K562 (cell line): ENCODE data around the gene PNPLA8. TPM values are rescaled to one million over a fixed set of nuclear protein-coding genes. Genes with fewer than 3 reads are reported as not detected.

ENCODE experiments used
- ATAC-seq: fragments of 200-7000 bp; cut with Tn5 transposase; 3 replicates; pipeline ENCODE4 v1.9.1; 2020; ENCODE audit warnings: moderate library complexity
- BruUV-seq: library from RNA; stranded (reverse); fragments of 400-500 nt; replicated peaks from 2 replicates; lab custom pipeline; 2021; lab: Mats Ljungman, UMichigan
- CTCF ChIA-PET: fragments of 300-600 bp; formaldehyde crosslinking; extraction: SDS; loops from one replicate; lab custom pipeline; 2021; ENCODE audit warnings: low intra/inter-chr PET ratio; lab: Yijun Ruan, JAX
- POLR2A ChIA-PET: fragments of 300-600, 350-650 bp; sonication (Branson Sonifier 250); formaldehyde crosslinking; extraction: SDS; loops from one replicate; lab custom pipeline; 2021; ENCODE audit warnings: antibody characterized with exemption, inconsistent platforms; lab: Yijun Ruan, JAX
- DNase-seq, 4 experiments: peaks; one replicate each; pipeline versions ENCODE4 v3.0.0 to v3.0.0-alpha.2; 2011 to 2018; ENCODE audit warnings: low spot score in 3 of 4, mixed read lengths in 3 of 4; ENCODE audit errors: extremely low read depth in 1 of 4
- FAIRE-seq: peaks from 2 replicates; lab custom pipeline; 2011; peaks lifted over from hg19 to GRCh38; lab: Jason Lieb, UNC
- H2AFZ ChIP-seq: 2 replicates; pipeline ENCODE4 v1.6.0; 2011; ENCODE audit warnings: low read depth, low read length, control low read depth, inconsistent platforms
- H3K27ac ChIP-seq: fragments of 200-600 bp; 3 replicates; pipeline ENCODE4 v1.8.0; 2011; ENCODE audit warnings: low read depth, mild to moderate bottlenecking, control low read depth, inconsistent platforms, low read length, moderate library complexity, mixed read lengths; ENCODE audit errors: extremely low read depth
- H3K27me3 ChIP-seq, 2 experiments: fragments of 300-600 bp in 1 of 2; 2 replicates in 1 of 2; 3 replicates in 1 of 2; pipeline versions ENCODE4 v1.6.0 to v1.8.0; 2011; ENCODE audit warnings: inconsistent platforms in 2 of 2, low read length in 2 of 2, mild to moderate bottlenecking in 1 of 2, mixed read lengths in 1 of 2, moderate library complexity in 1 of 2; ENCODE audit not compliant: control insufficient read depth in 2 of 2, insufficient read depth in 2 of 2
- H3K36me3 ChIP-seq: fragments of 300-600 bp; 3 replicates; pipeline ENCODE4 v1.8.0; 2011; ENCODE audit warnings: mild to moderate bottlenecking, low read length, inconsistent platforms; ENCODE audit not compliant: control insufficient read depth, insufficient read depth
- H3K4me1 ChIP-seq, 2 experiments: fragments of 200-600 bp in 1 of 2; replicated peaks in 1 of 2; 2 replicates in 1 of 2; 3 replicates in 1 of 2; pipeline versions ENCODE4 v1.5.1 to v1.8.0; 2011; ENCODE audit warnings: inconsistent platforms in 2 of 2, low read length in 2 of 2, mild to moderate bottlenecking in 1 of 2, mixed read lengths in 1 of 2, moderate library complexity in 1 of 2; ENCODE audit not compliant: control insufficient read depth in 2 of 2, insufficient read depth in 2 of 2
- H3K4me2 ChIP-seq: 2 replicates; pipeline ENCODE4 v1.6.1; 2011; ENCODE audit warnings: low read length, control low read depth, inconsistent platforms, mixed read lengths; ENCODE audit not compliant: insufficient read depth
- H3K4me3 ChIP-seq: fragments of 200-600 bp; sonication (generic), shearing (Covaris generic); 2 replicates; pipeline ENCODE4 v1.5.1; 2016; ENCODE audit warnings: control low read depth, inconsistent platforms
- H3K79me2 ChIP-seq: fragments of 200-600 bp; 3 replicates; pipeline ENCODE4 v1.8.0; 2011; ENCODE audit warnings: low read length, inconsistent platforms; ENCODE audit not compliant: control insufficient read depth, insufficient read depth
- H3K9ac ChIP-seq, 2 experiments: 2 replicates each; pipeline versions ENCODE4 v1.6.0 to v1.6.1; 2011; ENCODE audit warnings: low read depth in 2 of 2, low read length in 2 of 2, control low read depth in 1 of 2, inconsistent platforms in 1 of 2, mild to moderate bottlenecking in 1 of 2, mixed read lengths in 1 of 2; ENCODE audit not compliant: insufficient read depth in 1 of 2
- H3K9me1 ChIP-seq: one replicate; pipeline ENCODE4 v1.6.0; 2011; ENCODE audit warnings: inconsistent platforms, mild to moderate bottlenecking, low read length, moderate library complexity; ENCODE audit not compliant: control insufficient read depth, insufficient read depth
- H3K9me3 ChIP-seq: replicated peaks from 2 replicates; pipeline ENCODE4 v1.5.1; 2011; ENCODE audit warnings: low read depth, low read length, inconsistent platforms; ENCODE audit not compliant: control insufficient read depth, insufficient read depth
- H4K20me1 ChIP-seq: replicated peaks from 2 replicates; pipeline ENCODE4 v1.6.1; 2011; ENCODE audit warnings: low read length, inconsistent platforms, mixed read lengths; ENCODE audit not compliant: control insufficient read depth, insufficient read depth
- DDX20 ChIP-seq: fragments of 450-650 bp; IDR thresholded peaks from 2 replicates; pipeline ENCODE4 v1.6.1; 2016; ENCODE audit warnings: missing genetic modification characterization, low read depth, mild to moderate bottlenecking, missing compliant biosample characterization, moderate library complexity
- EGR1 ChIP-seq: fragments of 450-650 bp; conservative IDR thresholded peaks from 2 replicates; pipeline ENCODE4 v1.6.1; 2017; ENCODE audit warnings: mild to moderate bottlenecking
- ETV5 ChIP-seq: sonication (generic); formaldehyde crosslinking; IDR thresholded peaks from 2 replicates; pipeline ENCODE4 v1.4.0; 2020; ENCODE audit warnings: low read depth, mild to moderate bottlenecking, missing genetic modification reagents
- KDM1A ChIP-seq, 2 experiments: fragments of 450-650 bp; IDR thresholded peaks; 2 replicates each; pipeline ENCODE4 v1.6.1; 2016; ENCODE audit warnings: mild to moderate bottlenecking in 2 of 2
- L3MBTL2 ChIP-seq: fragments of 450-650 bp; IDR thresholded peaks from 2 replicates; pipeline ENCODE4 v1.6.1; 2016; ENCODE audit warnings: mild to moderate bottlenecking, moderate library complexity
- MEIS2 ChIP-seq: fragments of 450-650 bp; IDR thresholded peaks from 2 replicates; pipeline ENCODE4 v1.6.1; 2014; ENCODE audit warnings: mild to moderate bottlenecking; ENCODE audit not compliant: partially characterized antibody
- TEAD4 ChIP-seq, 2 experiments: sonication (generic) in 1 of 2; formaldehyde crosslinking in 1 of 2; IDR thresholded peaks; 2 replicates each; pipeline versions ENCODE4 v1.6.1 to v1.8.0; 2012 to 2022; ENCODE audit warnings: borderline replicate concordance in 1 of 2, inconsistent platforms in 1 of 2, low read length in 1 of 2, mild to moderate bottlenecking in 1 of 2, missing genetic modification reagents in 1 of 2
- ZNF408 ChIP-seq: fragments of 250-450 bp; sonication (Bioruptor Pico); IDR thresholded peaks from 2 replicates; pipeline ENCODE4 v1.4.0; 2020; ENCODE audit warnings: low read depth, mild to moderate bottlenecking, moderate library complexity
- ZNF766 ChIP-seq: fragments of 200-800 bp; sonication (Bioruptor generic); conservative IDR thresholded peaks from 2 replicates; pipeline ENCODE4 v1.6.1; 2016; ENCODE audit warnings: missing genetic modification characterization, missing compliant biosample characterization
- WGBS: fragments of 100-300 bp; shearing (Covaris generic); methylation state at CpG from one replicate; pipeline ENCODE4 v1.1.6; 2016; ENCODE audit warnings: low coverage, mixed read lengths; ENCODE audit not compliant: insufficient coverage; ENCODE audit errors: missing lambda C conversion rate; 5-methylcytosine and 5-hydroxymethylcytosine counted together
- in situ Hi-C: fragments of 300-500 bp; cut with MboI; formaldehyde crosslinking; loops from 4 replicates; pipeline ENCODE4 v1.15.0; 2018; ENCODE audit warnings: inconsistent platforms, mixed read lengths
- intact Hi-C: fragments of 100-400 bp; cut with micrococcal nuclease; formaldehyde crosslinking; loops from 2 replicates; pipeline ENCODE4 v1.14.2; 2022
- polyA plus RNA-seq, 8 experiments: library from polyadenylated mRNA; depleted of rRNA in 4 of 8; stranded (reverse) in 5 of 8; unstranded in 3 of 8; fragments of >200 nt; fragmentation: Nextera tagmentation in 2 of 8; fragmentation: Illumina TruSeq in 1 of 8; extraction: Ambion mirVana in 2 of 8; extraction: Trizol in 1 of 8; gene quantifications; 2 replicates each; pipeline versions ENCODE4 v1.2.1 to v1.2.3, GENCODE V29; 2011 to 2014; ENCODE audit warnings: inconsistent platforms in 1 of 8, missing spikeins in 1 of 8
- total RNA-seq, 7 experiments: library from RNA; depleted of rRNA in 6 of 7; stranded (reverse); fragments of >200 nt in 6 of 7; fragmentation: Illumina TruSeq in 2 of 7; extraction: Trizol in 2 of 7; gene quantifications; 2 replicates each; pipeline versions ENCODE4 v1.2.1 to v1.2.3, GENCODE V29; 2011 to 2021; ENCODE audit warnings: low replicate concordance in 1 of 7

Gene PNPLA8
- total and polyA plus RNA-seq, 9 of the 15 experiments (the other 6 are each of a cell fraction or from before 2014, with no cell fraction given), result 12.8 to 27.6 (median 16.3) TPM

DNA sequence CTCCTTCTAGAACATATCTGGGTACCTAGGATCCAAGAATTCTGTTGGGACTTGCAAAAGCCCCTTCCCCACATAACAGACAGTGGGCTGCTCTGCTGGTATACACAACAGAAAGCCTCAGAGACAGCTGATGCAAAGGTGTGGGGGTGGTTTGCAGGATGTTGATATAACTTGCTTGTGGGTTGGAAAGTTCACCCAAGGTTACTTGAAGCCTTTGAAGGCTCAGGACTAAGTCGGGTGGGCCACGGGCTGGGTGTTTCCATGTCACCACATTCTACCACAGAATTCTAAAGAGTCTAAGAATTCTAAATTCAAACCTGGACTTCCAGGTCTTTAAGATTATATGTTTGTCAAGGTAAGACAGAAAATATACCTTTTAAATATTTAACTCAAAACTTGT lies 62.3 kb downstream of the PNPLA8 start:
- Histone ChIP-seq H3K4me2 (no peak overlapping the region), H3K9me1 (no peaks in the 10 kb centered on the region), H3K27me3 (peaks cover 13 to 24% of the 10 kb centered on the region in 2 experiments), H2AFZ (no peak overlapping the region), H4K20me1 (no peaks in the 10 kb centered on the region), H3K9ac (no peak overlapping the region), H3K79me2 (no peaks in the 10 kb centered on the region), H3K9me3 (no peaks in the 10 kb centered on the region), H3K4me1 (0 out of 5 replicates have a peak, but pooled peaks cover 0 to 3% of the 10 kb centered on the region in 2 experiments), H3K36me3 (no peaks in the 10 kb centered on the region), H3K4me3 (no peak overlapping the region), H3K27ac (no peak overlapping the region)
- DNase-seq (no peak), ATAC-seq (peak; percentile 24; the same call in 1 of the 3 replicates), FAIRE-seq (no peak)
- POLR2A ChIA-PET, result no interaction called here
- no TSS peak for BruUV-seq
- WGBS, result 0% methylated on average over 2 of the region's 2 CpGs
- CTCF ChIA-PET, result interaction anchor here (0.5 kb wide), 1 partner anchor 1586 kb away, joined by 5 read pairs; no protein-coding TSS in a partner anchor
- TF ChIP-seq ETV5 (no peak), MEIS2 (no peak), EGR1 (peak; percentile 38), TEAD4 (IDR thresholded peaks at IDR 0.05; ENCODE audit: low read length) (no peak), TEAD4 (CRISPR knock-in tag; IDR thresholded peaks at IDR 0.05; ENCODE audit: borderline replicate concordance) (no peak), DDX20 (no peak), L3MBTL2 (no peak), ZNF766 (CRISPR knock-in tag) (no peak), KDM1A (IDR thresholded peaks at IDR 0.05) (no peak), ZNF408 (CRISPR knock-in tag) (no peak)
- in situ Hi-C loops (no loop called here), intact Hi-C loops (no loop called here)
